ENCODE results near the gene C19orf12.

C19orf12 gene

DNA sequence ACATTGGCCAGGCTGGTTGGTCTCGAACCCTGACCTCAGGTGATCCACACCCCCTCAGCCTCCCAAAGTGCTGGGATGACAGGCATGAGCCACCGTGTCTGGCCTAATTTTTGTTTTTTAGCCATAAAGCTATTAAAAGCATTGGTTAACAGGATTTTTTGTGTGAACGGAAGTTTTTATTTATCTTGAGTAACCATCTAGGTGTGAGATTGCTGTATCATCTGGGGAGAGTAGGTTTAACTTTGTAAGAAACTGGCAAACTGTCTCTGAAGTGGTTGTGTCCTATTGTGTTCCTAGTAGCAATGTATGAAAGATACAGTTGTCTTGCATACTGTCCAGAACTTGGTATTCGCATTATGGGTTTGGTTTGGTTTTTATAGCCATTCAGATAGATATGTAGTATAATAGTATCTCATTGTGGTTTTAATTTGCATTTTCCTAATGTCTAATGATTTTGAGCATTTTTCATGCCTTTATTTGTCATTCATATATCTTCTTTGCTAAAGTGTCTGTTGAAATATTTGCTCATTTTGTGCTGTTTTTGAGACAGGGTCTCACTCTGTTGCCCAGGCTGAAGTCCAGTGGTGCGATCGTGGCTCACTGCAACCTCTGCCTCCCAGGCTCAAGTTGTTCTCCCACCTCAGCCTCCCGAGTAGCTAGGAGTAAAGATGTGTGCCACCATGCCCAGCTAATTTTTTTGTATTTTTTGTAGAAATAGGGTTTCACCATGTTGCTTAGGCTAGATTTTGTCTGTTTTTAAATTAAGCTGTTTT is 63.3 kb downstream of the C19orf12 start:
- TF ChIP-seq, protein P1, sequence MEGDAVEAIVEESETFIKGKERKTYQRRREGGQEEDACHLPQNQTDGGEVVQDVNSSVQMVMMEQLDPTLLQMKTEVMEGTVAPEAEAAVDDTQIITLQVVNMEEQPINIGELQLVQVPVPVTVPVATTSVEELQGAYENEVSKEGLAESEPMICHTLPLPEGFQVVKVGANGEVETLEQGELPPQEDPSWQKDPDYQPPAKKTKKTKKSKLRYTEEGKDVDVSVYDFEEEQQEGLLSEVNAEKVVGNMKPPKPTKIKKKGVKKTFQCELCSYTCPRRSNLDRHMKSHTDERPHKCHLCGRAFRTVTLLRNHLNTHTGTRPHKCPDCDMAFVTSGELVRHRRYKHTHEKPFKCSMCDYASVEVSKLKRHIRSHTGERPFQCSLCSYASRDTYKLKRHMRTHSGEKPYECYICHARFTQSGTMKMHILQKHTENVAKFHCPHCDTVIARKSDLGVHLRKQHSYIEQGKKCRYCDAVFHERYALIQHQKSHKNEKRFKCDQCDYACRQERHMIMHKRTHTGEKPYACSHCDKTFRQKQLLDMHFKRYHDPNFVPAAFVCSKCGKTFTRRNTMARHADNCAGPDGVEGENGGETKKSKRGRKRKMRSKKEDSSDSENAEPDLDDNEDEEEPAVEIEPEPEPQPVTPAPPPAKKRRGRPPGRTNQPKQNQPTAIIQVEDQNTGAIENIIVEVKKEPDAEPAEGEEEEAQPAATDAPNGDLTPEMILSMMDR (IDR thresholded peaks at IDR 0.05; ENCODE audit: insufficient read depth, low read depth, low read length, missing control alignments): no peak
- no peak for DNase-seq (ENCODE audit: low read depth)
- H3K4me3 ChIP-seq (ENCODE audit: low read depth, low read length): no peak overlapping the region

DNA sequence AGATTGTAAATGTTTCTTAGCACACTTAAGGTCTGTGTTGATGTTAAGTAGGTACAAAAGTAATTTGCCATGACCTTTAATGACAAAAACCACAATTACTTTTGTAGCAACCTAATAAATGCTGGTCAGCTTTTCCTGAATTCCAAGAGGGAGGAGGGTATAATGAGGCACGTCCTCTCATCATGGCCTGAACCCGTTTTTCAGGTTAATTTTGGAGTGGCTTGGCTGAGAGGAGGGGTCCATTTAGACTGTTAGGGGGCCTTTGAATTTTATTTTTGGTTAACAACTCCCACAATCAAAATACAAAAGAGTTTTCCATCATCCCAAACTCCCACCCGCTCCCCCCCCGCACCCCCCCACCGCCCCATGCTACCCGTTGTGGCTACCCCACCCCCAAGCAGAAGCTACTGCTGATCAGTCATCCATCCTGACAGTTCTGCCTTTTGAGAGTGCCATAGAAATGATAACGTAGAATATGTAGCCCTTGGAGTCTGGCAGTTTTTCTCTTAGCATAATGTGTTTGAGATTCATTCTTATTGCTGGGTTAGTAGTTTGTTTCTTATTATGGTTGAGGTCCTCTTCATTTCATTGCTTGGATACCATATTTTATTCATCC is 64.2 kb downstream of the C19orf12 start:
- DNase-seq (ENCODE audit: low read depth): no peak
- H3K4me3 ChIP-seq (ENCODE audit: low read depth, low read length): no peak overlapping the region
- TF ChIP-seq, protein P1 (IDR thresholded peaks at IDR 0.05; ENCODE audit: insufficient read depth, low read depth, low read length, missing control alignments): no peak
